ENCODE measurements around the gene WSCD1. TPM values are rescaled to one million over a fixed set of nuclear protein-coding genes. Genes with fewer than 3 reads are reported as not detected.

WSCD1 gene
- total RNA-seq, 2 experiments from 2014 or later = 0.86 to 1.0 TPM

DNA sequence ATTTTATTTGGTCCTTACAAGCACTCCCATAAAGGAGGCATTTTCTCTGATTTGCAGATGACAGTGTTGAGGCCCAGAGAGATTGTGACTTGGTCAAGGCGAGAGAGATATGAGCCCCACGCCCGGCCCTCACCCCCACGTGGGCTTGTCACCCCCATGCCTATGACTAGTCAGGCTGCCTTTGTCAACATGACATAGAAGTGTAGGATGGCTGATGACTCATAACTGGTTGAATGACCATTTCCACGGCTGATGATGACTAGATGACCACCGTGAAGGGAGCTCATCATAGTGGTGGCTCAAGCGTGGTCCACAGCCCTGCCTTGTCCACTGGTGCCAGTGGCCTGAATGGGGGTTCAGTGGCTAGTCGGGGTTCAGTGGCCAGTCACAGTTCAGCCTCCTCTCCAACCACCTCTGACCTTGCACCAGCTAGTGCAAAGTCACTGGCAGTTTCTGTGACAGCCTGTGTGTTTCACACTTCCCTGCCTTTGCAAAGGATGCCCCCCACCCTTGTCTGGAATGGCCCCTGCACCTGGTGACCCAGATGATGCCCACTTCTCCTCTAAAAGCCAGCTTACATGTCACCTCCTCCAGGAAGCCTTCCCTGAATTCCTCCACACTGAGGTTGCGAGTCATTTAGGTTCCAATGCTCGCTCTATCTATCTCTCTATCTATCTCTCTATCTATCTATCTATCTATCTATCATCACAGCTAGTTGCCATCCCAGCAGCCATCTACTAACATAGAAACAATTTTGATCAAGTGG lies 3.8 kb upstream of the WSCD1 start:
- CTCF ChIA-PET = no interaction called here
- Mint-ChIP-seq H3K9me3 (no peaks in the 10 kb centered on the region), H3K36me3 (ENCODE audit: low read depth) (no peaks in the 10 kb centered on the region), H3K27me3 (ENCODE audit: low read depth) (peaks cover 42% of the 10 kb centered on the region), H3K27ac (no peak overlapping the region), H3K4me1 (ENCODE audit: low read depth) (peaks cover 10% of the 10 kb centered on the region), H3K4me3 (no peak overlapping the region)
- DNase-seq = no peak
- intact Hi-C loops (cut with micrococcal nuclease) = loop anchor here (5.0 kb wide), 2 partner anchors 361 to 479 kb away; no protein-coding TSS in a partner anchor

DNA sequence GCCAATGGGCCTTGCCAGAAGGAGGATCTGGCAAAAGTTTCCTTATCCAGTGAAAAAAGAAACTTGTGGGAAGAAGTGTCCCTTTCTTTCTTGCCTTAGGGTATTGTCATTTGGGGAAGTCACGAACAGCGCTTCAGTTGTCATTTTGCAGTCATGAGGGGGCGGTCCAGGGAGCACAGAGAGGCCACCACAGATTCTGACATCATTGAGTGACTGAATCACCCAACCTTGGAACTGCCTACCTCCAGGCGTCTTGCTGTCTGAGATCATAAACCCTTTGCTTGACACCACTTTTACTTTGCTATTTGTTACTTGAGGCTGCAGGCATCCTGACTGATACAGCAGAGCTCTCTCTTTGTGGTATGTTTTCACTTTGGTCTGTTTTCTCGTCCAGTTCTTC lies 3.1 kb upstream of the WSCD1 start:
- no peaks in the 10 kb centered on the region for H3K9me3 Mint-ChIP-seq
- peaks cover 45% of the 10 kb centered on the region for H3K27me3 Mint-ChIP-seq (ENCODE audit: low read depth)
- CTCF ChIA-PET = no interaction called here
- no peak overlapping the region for H3K4me3 Mint-ChIP-seq
- no peak overlapping the region for H3K27ac Mint-ChIP-seq
- H3K36me3 Mint-ChIP-seq (ENCODE audit: low read depth) = no peaks in the 10 kb centered on the region
- intact Hi-C loops (cut with micrococcal nuclease) = loop anchor here (5.0 kb wide), 2 partner anchors 360 to 480 kb away; no protein-coding TSS in a partner anchor
- H3K4me1 Mint-ChIP-seq (ENCODE audit: low read depth) = peaks cover 10% of the 10 kb centered on the region
- no peak for DNase-seq

DNA sequence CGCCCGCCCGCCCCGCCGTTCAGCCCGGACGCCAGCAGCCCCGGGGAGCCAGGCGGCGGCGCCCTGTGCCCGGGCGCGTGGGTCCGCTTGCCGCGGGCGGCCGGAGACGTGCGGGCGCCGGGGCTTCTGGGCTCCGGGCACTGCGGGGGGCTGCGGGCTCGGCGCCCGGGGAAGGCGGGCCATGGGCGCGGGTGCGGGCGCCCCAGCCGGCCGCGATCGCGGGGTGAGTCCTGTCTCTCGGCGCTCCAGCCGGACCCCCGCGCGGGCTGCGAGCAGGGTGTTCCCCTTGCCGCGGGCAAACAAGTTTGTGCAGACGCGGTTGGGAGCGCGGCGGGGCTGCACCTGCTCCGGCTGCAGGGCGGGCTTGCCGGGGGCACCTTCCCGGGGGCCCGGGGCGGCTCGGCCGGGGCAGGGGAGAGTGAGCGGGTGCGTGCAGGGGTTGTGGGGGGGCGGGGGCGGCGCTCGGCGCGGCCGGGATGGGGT lies 292 bp downstream of the WSCD1 start:
- no peak for DNase-seq
- Mint-ChIP-seq H3K27ac (no peak overlapping the region), H3K27me3 (ENCODE audit: low read depth) (peaks cover 48% of the 10 kb centered on the region), H3K4me1 (ENCODE audit: low read depth) (peaks cover 10% of the 10 kb centered on the region), H3K4me3 (no peak overlapping the region), H3K9me3 (no peaks in the 10 kb centered on the region), H3K36me3 (ENCODE audit: low read depth) (no peaks in the 10 kb centered on the region)
- CTCF ChIA-PET = no interaction called here
- intact Hi-C loops (cut with micrococcal nuclease) = no loop called here

DNA sequence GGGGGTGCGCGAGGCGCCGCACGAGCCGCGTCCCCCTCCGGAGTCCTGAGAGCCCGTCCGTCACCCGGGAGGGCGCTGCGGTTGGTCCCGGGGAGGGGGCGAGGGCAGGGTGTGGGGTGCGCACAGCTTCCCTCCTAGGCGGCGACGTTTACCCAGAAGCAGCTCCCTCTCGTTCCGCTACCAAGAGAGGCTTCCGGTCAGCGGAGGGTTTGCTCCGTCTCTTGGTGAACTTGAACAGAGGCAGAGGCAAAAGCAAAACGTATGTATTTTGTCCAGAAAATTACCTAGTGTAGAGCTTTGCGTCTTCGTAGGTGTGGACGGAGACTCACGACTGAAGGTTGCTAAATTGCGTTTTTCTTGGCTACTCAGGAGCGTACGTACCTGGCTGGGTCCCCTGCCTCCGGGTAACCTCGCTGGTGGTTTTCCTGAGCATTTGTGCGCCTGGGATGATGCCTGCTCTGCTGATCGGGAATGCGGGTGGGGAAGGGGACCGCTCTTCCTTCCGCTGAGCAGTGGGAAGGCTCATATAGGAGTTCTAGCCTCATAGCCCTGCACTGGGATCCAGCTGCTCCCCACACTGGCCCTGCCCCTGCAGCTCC lies 833 bp downstream of the WSCD1 start:
- Mint-ChIP-seq H3K36me3 (ENCODE audit: low read depth) (no peaks in the 10 kb centered on the region), H3K4me1 (ENCODE audit: low read depth) (peaks cover 10% of the 10 kb centered on the region), H3K27me3 (ENCODE audit: low read depth) (peaks cover 48% of the 10 kb centered on the region), H3K9me3 (no peaks in the 10 kb centered on the region), H3K27ac (no peak overlapping the region), H3K4me3 (peak overlapping the region; percentile 43)
- CTCF ChIA-PET = no interaction called here
- intact Hi-C loops (cut with micrococcal nuclease) = no loop called here
- DNase-seq = peak; percentile 19

DNA sequence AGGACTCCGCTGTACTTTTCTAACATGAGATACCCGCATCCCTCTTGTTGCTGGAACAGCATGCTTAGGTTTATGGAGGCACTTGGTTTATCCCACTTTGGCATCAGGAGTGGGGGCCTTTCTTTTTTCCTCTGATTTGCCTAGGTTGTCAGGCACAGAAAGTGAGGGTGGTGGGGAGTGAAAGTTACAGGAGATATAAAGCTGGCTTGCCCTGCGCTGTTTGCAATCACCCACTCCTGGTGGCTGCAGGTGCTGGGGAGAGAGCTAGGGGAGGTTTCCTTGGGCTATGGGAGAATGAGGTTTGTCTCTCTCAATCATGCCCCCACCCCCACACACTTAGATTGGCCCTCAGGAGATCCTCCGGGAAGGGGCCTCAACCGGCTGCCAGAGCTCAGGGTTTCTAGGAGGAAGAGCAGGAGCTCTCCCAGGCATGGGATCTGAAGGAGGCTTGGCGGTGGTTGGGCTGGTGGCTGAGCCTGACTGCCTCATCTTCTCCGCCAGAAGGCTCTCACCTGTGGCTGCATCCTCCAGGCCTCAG lies 1.4 kb downstream of the WSCD1 start:
- Mint-ChIP-seq H3K27ac (no peak overlapping the region), H3K4me3 (no peak overlapping the region), H3K4me1 (ENCODE audit: low read depth) (peaks cover 10% of the 10 kb centered on the region), H3K36me3 (ENCODE audit: low read depth) (no peaks in the 10 kb centered on the region), H3K27me3 (ENCODE audit: low read depth) (peaks cover 45% of the 10 kb centered on the region), H3K9me3 (no peaks in the 10 kb centered on the region)
- no peak for DNase-seq
- intact Hi-C loops (cut with micrococcal nuclease) = no loop called here
- CTCF ChIA-PET = interaction anchor here (0.6 kb wide), 1 partner anchor 16 kb away, joined by 3 read pairs; no protein-coding TSS in a partner anchor

DNA sequence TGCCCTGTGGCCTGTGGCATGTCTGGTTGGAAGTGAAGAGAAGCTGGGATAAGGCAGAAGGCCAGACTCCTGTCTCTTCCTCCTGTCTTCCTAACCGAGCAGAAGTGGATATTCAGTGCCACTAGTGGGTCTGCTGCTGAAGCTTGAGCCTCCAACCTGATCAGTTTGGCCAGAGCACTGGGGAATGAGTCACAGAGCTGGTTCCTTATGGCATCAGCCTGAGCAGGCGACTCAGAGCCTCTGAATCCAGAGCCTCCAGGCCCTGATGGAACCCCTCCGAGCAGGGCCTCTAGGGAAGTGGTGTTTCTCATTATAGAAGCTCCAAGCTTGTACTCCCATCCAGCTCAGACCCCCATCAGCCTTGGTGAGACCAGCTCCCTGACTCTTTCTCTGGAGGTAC lies 2.0 kb downstream of the WSCD1 start:
- Mint-ChIP-seq H3K4me1 (ENCODE audit: low read depth) (peaks cover 10% of the 10 kb centered on the region), H3K9me3 (no peaks in the 10 kb centered on the region), H3K27ac (no peak overlapping the region), H3K36me3 (ENCODE audit: low read depth) (no peaks in the 10 kb centered on the region), H3K27me3 (ENCODE audit: low read depth) (peaks cover 43% of the 10 kb centered on the region), H3K4me3 (no peak overlapping the region)
- intact Hi-C loops (cut with micrococcal nuclease) = no loop called here
- no peak for DNase-seq
- CTCF ChIA-PET = interaction anchor here (0.6 kb wide), 1 partner anchor 17 kb away, joined by 3 read pairs; no protein-coding TSS in a partner anchor

DNA sequence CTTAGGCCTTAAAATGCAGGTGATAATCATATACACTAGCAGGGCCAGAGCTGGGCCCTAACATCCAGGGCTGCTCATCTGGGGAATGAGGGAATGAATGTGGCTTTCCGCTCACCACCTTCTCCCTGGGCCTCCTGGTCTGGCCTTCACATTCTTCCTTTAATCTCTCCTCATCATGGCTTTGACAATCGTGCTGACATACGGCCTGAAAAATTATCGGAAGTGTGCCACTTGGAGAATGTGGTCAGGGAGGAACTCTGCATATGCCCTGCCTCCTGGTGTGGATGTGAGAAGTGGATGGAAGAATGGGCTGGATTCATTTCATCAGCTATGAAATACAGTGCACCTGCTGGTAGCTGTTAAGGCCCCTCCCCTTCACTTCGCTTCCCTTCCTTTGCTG lies 2.4 kb downstream of the WSCD1 start:
- DNase-seq = no peak
- Mint-ChIP-seq H3K27me3 (ENCODE audit: low read depth) (peaks cover 40% of the 10 kb centered on the region), H3K9me3 (no peaks in the 10 kb centered on the region), H3K36me3 (ENCODE audit: low read depth) (no peaks in the 10 kb centered on the region), H3K4me1 (ENCODE audit: low read depth) (peaks cover 10% of the 10 kb centered on the region), H3K4me3 (no peak overlapping the region), H3K27ac (no peak overlapping the region)
- intact Hi-C loops (cut with micrococcal nuclease) = no loop called here
- CTCF ChIA-PET = no interaction called here

DNA sequence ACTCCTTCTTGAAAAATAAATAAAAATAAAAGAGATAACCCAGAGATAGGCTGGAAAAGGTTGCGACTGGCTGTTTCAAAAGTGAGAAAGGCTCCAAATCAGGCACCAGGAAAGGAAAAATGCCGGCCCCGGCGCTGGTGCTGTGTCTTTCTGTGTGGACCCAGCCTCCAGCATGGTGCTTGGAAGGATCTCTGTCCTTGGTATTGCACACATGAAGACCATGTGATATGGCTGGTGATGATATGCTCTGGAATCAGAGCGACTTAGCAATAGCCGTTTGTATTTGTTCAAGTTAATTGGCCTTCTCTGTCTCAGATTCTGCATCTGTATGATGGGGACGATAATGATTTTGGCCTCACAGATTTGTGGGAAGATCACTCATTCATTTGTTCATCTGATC lies 3.4 kb downstream of the WSCD1 start:
- Mint-ChIP-seq H3K9me3 (no peaks in the 10 kb centered on the region), H3K27ac (no peak overlapping the region), H3K36me3 (ENCODE audit: low read depth) (no peaks in the 10 kb centered on the region), H3K4me3 (no peak overlapping the region), H3K27me3 (ENCODE audit: low read depth) (peaks cover 40% of the 10 kb centered on the region), H3K4me1 (ENCODE audit: low read depth) (peaks cover 10% of the 10 kb centered on the region)
- CTCF ChIA-PET = no interaction called here
- intact Hi-C loops (cut with micrococcal nuclease) = no loop called here
- no peak for DNase-seq

DNA sequence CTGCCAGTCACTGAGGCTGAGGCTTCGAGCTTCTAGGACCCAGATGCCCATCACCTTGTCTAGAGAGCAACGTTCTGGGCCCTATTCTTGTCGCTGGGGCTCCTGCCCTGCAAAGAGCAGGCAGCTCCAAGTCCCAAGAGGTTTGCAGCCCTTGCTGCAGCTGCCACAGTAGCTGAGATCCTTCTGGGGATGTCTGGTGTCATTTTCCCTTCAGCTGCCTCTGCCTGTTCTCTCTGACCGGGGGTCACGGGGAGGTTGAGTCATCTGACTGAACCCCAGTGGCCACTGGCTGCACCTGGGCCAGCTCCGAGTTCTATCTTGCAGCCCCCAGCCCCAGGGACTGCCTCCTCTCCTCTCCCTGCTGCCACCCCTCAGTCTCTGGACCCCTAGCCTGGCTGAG lies 4.9 kb downstream of the WSCD1 start:
- H3K36me3 Mint-ChIP-seq (ENCODE audit: low read depth) = no peaks in the 10 kb centered on the region
- no peaks in the 10 kb centered on the region for H3K4me1 Mint-ChIP-seq (ENCODE audit: low read depth)
- H3K27ac Mint-ChIP-seq = no peak overlapping the region
- CTCF ChIA-PET = no interaction called here
- no peaks in the 10 kb centered on the region for H3K9me3 Mint-ChIP-seq
- no peak overlapping the region for H3K4me3 Mint-ChIP-seq
- intact Hi-C loops (cut with micrococcal nuclease) = no loop called here
- H3K27me3 Mint-ChIP-seq (ENCODE audit: low read depth) = peaks cover 26% of the 10 kb centered on the region
- DNase-seq = no peak

DNA sequence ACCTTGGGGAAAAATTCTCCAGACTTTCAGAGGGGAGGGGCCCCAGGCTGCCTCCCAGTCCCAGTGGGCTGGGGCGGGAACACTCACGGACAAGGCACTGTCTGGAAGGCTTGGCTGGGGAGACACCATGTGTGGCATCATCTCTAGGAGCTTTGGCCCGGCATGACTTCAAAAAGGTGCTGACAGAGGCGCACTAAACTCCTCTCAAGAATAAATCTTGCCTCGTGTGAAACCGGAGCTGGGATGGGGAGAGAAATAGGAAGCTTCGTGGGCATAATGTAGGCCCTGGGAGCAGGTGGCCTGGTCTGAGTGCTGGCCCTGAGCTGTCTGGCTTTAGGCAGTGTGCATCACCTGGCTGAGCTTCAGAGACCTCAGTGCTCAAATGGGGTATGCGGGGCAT lies 5.7 kb downstream of the WSCD1 start:
- no peaks in the 10 kb centered on the region for H3K9me3 Mint-ChIP-seq
- CTCF ChIA-PET = interaction anchor here (0.6 kb wide), 1 partner anchor 133 kb away, joined by 7 read pairs; no protein-coding TSS in a partner anchor
- no peak overlapping the region for H3K27ac Mint-ChIP-seq
- H3K27me3 Mint-ChIP-seq (ENCODE audit: low read depth) = peaks cover 25% of the 10 kb centered on the region
- DNase-seq = no peak
- no peaks in the 10 kb centered on the region for H3K36me3 Mint-ChIP-seq (ENCODE audit: low read depth)
- H3K4me1 Mint-ChIP-seq (ENCODE audit: low read depth) = no peaks in the 10 kb centered on the region
- intact Hi-C loops (cut with micrococcal nuclease) = no loop called here
- H3K4me3 Mint-ChIP-seq = no peak overlapping the region

DNA sequence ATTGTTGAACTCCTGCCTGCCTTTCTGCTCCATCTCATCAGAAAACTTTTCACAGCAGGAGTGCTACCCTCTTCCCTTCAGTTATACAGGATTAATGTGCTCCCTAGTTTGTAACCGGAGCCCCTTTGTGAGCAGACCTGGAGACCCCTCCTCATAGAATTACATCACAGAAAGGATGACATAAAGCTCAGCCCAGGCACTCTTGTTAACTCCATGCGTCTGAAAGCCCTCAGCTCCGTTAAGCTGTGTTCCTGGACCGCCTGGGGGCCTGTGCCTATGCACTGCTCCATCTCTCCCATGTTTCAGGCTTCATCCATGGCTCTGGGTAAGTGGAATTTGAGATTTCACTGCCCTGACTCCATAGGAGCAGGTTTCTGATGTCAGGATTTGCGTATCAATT lies 7.6 kb downstream of the WSCD1 start:
- no peaks in the 10 kb centered on the region for H3K9me3 Mint-ChIP-seq
- CTCF ChIA-PET = no interaction called here
- H3K4me1 Mint-ChIP-seq (ENCODE audit: low read depth) = no peaks in the 10 kb centered on the region
- intact Hi-C loops (cut with micrococcal nuclease) = no loop called here
- no peak for DNase-seq
- H3K4me3 Mint-ChIP-seq = no peak overlapping the region
- no peaks in the 10 kb centered on the region for H3K36me3 Mint-ChIP-seq (ENCODE audit: low read depth)
- peaks cover 8% of the 10 kb centered on the region for H3K27me3 Mint-ChIP-seq (ENCODE audit: low read depth)
- no peak overlapping the region for H3K27ac Mint-ChIP-seq

DNA sequence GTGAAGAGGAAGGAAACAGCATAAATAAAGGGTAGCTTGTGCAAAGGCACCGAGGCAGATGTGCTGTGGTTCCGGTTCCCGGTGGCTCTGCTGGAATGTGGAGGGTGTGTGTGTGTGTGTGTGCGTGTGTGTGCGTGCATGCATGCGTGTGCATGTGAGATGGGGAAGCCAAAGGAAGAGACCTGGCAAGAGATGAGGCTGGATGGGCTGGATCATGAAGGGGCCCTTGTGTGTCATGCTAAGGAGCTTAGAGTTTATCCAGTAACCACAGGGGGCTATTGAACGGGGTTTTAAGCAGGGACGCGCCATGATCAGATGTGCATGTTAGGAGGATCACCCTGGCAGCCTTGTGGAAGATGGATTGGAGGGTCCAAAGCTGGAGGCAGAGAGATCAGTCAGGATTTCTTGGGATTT lies 8.3 kb downstream of the WSCD1 start:
- intact Hi-C loops (cut with micrococcal nuclease) = no loop called here
- Mint-ChIP-seq H3K9me3 (no peaks in the 10 kb centered on the region), H3K36me3 (ENCODE audit: low read depth) (no peaks in the 10 kb centered on the region), H3K4me3 (no peak overlapping the region), H3K27ac (no peak overlapping the region), H3K4me1 (ENCODE audit: low read depth) (no peaks in the 10 kb centered on the region), H3K27me3 (ENCODE audit: low read depth) (peaks cover 7% of the 10 kb centered on the region)
- CTCF ChIA-PET = no interaction called here
- no peak for DNase-seq

Measured in activated naive CD4-positive, alpha-beta T cell treated with anti-CD3 and anti-CD28 coated beads for 36 hours (primary cell).